Right ventricle myocardium superior (tissue), 1 donor: ENCODE measurements around the gene ZNF837. TPM values are rescaled to one million over a fixed set of nuclear protein-coding genes. Genes with fewer than 3 reads are reported as not detected.
A peak's percentile ranks its signal among the peaks of the same experiment; 100 is the strongest.
"Not testable (repeated sequence)": the region's sequence is repeated elsewhere in the genome, so short reads cannot be mapped to it uniquely, and the experiment has no call there.

Source experiments
- ATAC-seq: fragments of 200-7000 bp; cut with Tn5 transposase; one replicate; pipeline ENCODE4 v1.9.1; 2020; ENCODE audit warnings: mild to moderate bottlenecking; ENCODE audit not compliant: poor library complexity
- DNase-seq: peaks from one replicate; pipeline ENCODE4 v3.0.0-alpha.2; 2020
- intact Hi-C: fragments of 100-400 bp; cut with DNase I; formaldehyde crosslinking; loops from one replicate; pipeline ENCODE4 v1.11.2; 2022
- total RNA-seq: library from RNA; stranded (reverse); fragmentation: NEBNext Ultra II Directional; extraction: Animal tissue kit (Norgen Biotek cat#: 25700); gene quantifications from one replicate; pipeline ENCODE4 v1.2.1, GENCODE V29; 2021
- donor health status: DM: no; HTN: yes; CAD: no; lungs with severe emphysema.

Gene ZNF837
- total RNA-seq, 1 donor from 2014 or later = 0.13 TPM

DNA sequence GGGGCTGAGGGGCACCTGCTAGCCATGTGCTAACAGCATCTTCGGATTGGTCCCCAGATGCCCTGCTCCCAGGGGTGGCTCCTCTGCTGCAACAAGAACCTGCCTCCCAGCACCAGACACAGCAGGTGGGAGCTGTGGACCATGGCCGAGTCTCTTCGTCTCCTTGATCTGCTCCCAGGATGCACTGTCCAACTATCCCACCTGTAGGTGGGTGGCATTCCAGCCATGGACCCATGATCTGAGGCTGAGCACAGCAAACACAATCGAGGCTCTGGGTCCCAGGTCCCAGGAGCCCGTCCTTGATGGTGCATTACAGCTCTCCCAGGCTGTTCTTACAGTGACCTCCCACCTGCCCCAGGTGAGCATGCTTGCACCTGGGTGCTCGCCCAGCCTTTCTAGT, 1.6 kb downstream of the ZNF837 start:
- DNase-seq (no peak), ATAC-seq (no peak)
- intact Hi-C loops = no loop called here

DNA sequence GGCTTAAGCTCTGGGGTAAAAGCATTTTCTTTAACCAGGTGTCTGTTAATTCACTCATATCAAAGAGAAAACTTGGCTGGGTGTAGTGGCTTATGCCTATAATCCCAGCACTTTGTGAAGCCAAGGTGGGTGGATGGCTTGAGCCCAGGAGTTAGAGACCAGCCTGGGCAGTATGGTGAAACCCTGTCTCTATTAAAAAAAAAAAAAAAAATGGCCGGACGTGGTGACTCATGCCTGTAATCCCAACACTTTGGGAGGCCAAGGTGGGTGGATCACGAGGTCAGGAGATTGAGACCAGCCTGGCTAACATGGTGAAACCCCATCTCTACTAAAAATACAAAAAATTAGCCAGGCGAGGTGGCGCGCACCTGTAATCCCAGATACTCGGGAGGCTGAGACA, 4.1 kb downstream of the ZNF837 start:
- intact Hi-C loops, ATAC-seq, DNase-seq: not testable (repeated sequence)

DNA sequence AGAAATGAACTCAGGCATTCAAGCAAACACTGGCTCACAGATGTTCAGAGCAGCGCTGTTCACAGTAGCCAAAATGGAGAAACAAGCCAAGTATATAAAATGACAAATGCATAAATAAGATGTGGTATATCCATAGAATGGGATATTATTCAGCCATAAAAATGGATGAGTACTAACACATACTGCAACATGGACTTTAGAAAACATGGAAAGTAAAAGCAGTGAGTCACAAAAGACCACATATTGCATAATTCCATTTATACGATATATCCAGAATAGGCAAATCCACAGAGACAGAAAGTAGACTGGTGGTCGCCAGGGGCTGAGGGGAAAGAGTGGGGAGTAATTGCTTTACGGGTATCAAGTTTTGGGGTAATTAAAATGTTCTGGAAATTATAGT, 6.6 kb downstream of the ZNF837 start:
- intact Hi-C loops = no loop called here
- DNase-seq (no peak), ATAC-seq (no peak)

GRCh38 chr19:58372311-58373133, 8.3 kb downstream of the ZNF837 start:
- intact Hi-C loops = no loop called here
- DNase-seq (no peak), ATAC-seq (peak; percentile 91)

GRCh38 chr19:58368561-58369360, 12.1 kb downstream of the ZNF837 start:
- DNase-seq (no peak), ATAC-seq (no peak)
- intact Hi-C loops = no loop called here

DNA sequence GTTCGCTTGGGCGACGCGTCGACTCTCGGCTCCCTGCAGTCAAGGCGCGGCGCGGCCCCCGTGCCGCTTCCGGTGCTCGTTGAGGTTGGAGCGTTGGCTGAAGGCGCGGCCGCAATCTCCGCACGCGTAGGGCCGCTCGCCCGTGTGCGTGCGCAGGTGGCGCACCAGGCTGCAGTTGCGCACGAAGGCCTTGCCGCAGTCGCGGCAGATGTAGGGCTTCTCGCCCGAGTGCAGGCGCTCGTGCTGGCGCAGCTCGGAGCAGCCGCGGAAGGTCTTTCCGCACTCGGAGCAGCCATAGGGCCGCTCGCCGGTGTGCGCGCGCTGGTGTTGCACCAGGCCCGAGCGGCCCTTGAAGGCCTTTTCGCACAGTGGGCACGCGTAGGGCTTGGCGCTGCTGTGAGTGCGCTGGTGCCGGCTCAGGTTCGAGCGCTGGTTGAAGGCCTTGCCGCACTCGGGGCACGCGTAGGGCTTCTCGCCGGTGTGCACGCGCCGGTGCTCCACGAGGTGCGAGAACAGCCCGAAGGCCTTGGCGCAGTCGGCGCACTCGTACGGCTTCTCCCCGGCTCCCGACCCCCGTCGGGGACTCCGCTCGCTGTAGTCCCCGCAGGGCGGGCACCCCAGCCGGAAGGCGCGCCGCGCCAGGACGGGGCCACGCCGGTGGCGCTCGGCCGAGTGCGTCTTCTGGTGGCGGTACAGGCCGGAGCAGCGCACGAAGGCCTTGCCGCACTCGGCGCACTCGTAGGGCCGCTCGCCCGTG, 13.0 kb downstream of the ZNF837 start:
- no peak for ATAC-seq

GRCh38 chr19:58366585-58367430, 14.0 kb downstream of the ZNF837 start:
- intact Hi-C loops = no loop called here
- DNase-seq (no peak), ATAC-seq (no peak)

More for the DNA sequence above, 13.0 kb downstream of the ZNF837 start:
- intact Hi-C loops = no loop called here
- no peak for DNase-seq

- intact Hi-C loops = no loop called here
- DNase-seq = no peak
- ATAC-seq = no peak
Observed at GRCh38 chr19:58364146-58364545, 16.7 kb downstream of the ZNF837 start.

- peak; percentile 99 for DNase-seq
- intact Hi-C loops = no loop called here
Observed at GRCh38 chr19:58362272-58362994, 18.4 kb downstream of the ZNF837 start, which contains the start of gene ZNF497. Gene ZNF497, minus strand, starts transcription at chr19:58362751. Its CDS starts 5,116 bp downstream, at chr19:58357635.

GRCh38 chr19:58361900-58362271, 18.9 kb downstream of the ZNF837 start:
- DNase-seq = peak; percentile 64
- intact Hi-C loops = no loop called here
- ATAC-seq = peak; percentile 29

More at GRCh38 chr19:58362272-58362994, 18.4 kb downstream of the ZNF837 start, which contains the start of gene ZNF497:
- ATAC-seq = peak; percentile 96

- no peak for ATAC-seq
- intact Hi-C loops = no loop called here
- no peak for DNase-seq
Observed at GRCh38 chr19:58357481-58358145, 23.2 kb downstream of the ZNF837 start.

GRCh38 chr19:58356766-58357480, 23.9 kb downstream of the ZNF837 start:
- intact Hi-C loops = no loop called here
- peak; percentile 4 for ATAC-seq
- no peak for DNase-seq

GRCh38 chr19:58355908-58356765, 24.7 kb downstream of the ZNF837 start:
- intact Hi-C loops = no loop called here
- no peak for DNase-seq
- peak; percentile 54 for ATAC-seq

DNA sequence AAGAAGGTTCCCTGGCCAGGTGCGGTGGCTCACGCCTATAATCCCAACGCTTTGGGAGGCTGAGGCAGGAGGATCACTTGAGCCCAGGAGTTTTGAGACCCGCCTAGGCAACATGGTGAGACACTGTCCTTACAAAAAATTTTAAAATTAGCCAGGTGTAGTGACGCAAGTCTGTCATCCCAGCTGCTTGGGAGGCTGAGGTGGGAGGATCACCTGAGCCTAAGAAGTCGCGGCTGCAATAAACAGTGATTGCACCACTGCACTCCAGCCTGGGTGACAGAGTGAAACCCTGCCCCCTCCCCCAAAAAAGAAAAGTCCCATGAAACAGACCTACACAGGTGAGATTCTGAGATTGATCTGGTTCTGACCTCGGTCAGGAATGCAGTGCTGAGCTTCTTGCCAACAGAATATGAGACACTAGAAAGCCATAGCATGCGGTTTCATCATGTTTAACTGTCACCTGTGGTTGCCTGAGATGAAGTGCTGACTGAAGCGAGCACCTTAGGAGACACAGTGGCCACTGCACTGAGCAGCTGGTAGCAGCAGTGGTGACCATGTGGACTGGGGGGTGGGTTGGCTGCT, 25.5 kb downstream of the ZNF837 start:
- DNase-seq (no peak), ATAC-seq (no peak)

GRCh38 chr19:58354478-58355030, 26.3 kb downstream of the ZNF837 start:
- ATAC-seq = no peak
- intact Hi-C loops = no loop called here
- no peak for DNase-seq

More for the DNA sequence above, 25.5 kb downstream of the ZNF837 start:
- intact Hi-C loops = no loop called here
